ENCODE measurements around the gene CALCOCO2. TPM values are rescaled to one million over a fixed set of nuclear protein-coding genes. Genes with fewer than 3 reads are reported as not detected.

The CALCOCO2 gene
- total RNA-seq, 1 experiment from 2014 or later: 113 TPM

GRCh38 chr17:48799069-48799723 is 31.6 kb upstream of the CALCOCO2 start:
- H3K9me3 Mint-ChIP-seq (ENCODE audit: unreplicated experiment): no peaks in the 10 kb centered on the region
- H3K27ac Mint-ChIP-seq (ENCODE audit: low read depth, unreplicated experiment): no peak overlapping the region
- no peak for TF ChIP-seq CTCF (IDR thresholded peaks at IDR 0.05; ENCODE audit: unreplicated experiment)
- ChIA-PET POLR2A (no interaction called here), CTCF (interaction anchor here (0.6 to 1.6 kb wide), 5 partner anchors 75 to 1025 kb away, joined by 3 to 5 read pairs (median 3); no protein-coding TSS in a partner anchor)
- DNase-seq (ENCODE audit: unreplicated experiment): no peak
- H3K27me3 Mint-ChIP-seq (ENCODE audit: insufficient read depth, unreplicated experiment): peaks cover 26% of the 10 kb centered on the region
- peaks cover 4% of the 10 kb centered on the region for H3K4me1 Mint-ChIP-seq (ENCODE audit: insufficient read depth, unreplicated experiment)
- BruUV-seq (replicated peaks): no TSS peak
- intact Hi-C loops (cut with micrococcal nuclease): no loop called here
- H3K36me3 Mint-ChIP-seq (ENCODE audit: insufficient read depth, unreplicated experiment): no peaks in the 10 kb centered on the region
- no peak overlapping the region for H3K4me3 Mint-ChIP-seq (ENCODE audit: unreplicated experiment)

- H3K27me3 Mint-ChIP-seq (ENCODE audit: insufficient read depth, unreplicated experiment): peaks cover 24% of the 10 kb centered on the region
- H3K27ac Mint-ChIP-seq (ENCODE audit: low read depth, unreplicated experiment): no peak overlapping the region
- no peaks in the 10 kb centered on the region for H3K36me3 Mint-ChIP-seq (ENCODE audit: insufficient read depth, unreplicated experiment)
- ChIA-PET CTCF (interaction anchor here (0.6 to 2.0 kb wide), 2 partner anchors 79 to 348 kb away, joined by 3 to 15 read pairs; no protein-coding TSS in a partner anchor), POLR2A (interaction anchor here (1.5 kb wide), 1 partner anchor 65 kb away, joined by 4 read pairs; no protein-coding TSS in a partner anchor)
- no peak overlapping the region for H3K4me3 Mint-ChIP-seq (ENCODE audit: unreplicated experiment)
- H3K9me3 Mint-ChIP-seq (ENCODE audit: unreplicated experiment): no peaks in the 10 kb centered on the region
- TF ChIP-seq CTCF (IDR thresholded peaks at IDR 0.05; ENCODE audit: unreplicated experiment): no peak
- no peak for DNase-seq (ENCODE audit: unreplicated experiment)
- intact Hi-C loops (cut with micrococcal nuclease): loop anchor here (10.0 kb wide), 1 partner anchor 494 kb away; no protein-coding TSS in a partner anchor
- H3K4me1 Mint-ChIP-seq (ENCODE audit: insufficient read depth, unreplicated experiment): peaks cover 4% of the 10 kb centered on the region
- no TSS peak for BruUV-seq (replicated peaks)
These were observed 30.1 kb upstream of the CALCOCO2 start for GRCh38 chr17:48800626-48801217.

GRCh38 chr17:48804936-48805411 is 25.9 kb upstream of the CALCOCO2 start:
- Mint-ChIP-seq H3K4me3 (ENCODE audit: unreplicated experiment) (no peak overlapping the region), H3K27ac (ENCODE audit: low read depth, unreplicated experiment) (no peak overlapping the region), H3K36me3 (ENCODE audit: insufficient read depth, unreplicated experiment) (no peaks in the 10 kb centered on the region), H3K4me1 (ENCODE audit: insufficient read depth, unreplicated experiment) (peaks cover 4% of the 10 kb centered on the region), H3K9me3 (ENCODE audit: unreplicated experiment) (no peaks in the 10 kb centered on the region), H3K27me3 (ENCODE audit: insufficient read depth, unreplicated experiment) (peaks cover 11% of the 10 kb centered on the region)
- intact Hi-C loops (cut with micrococcal nuclease): loop anchor here (1.0 to 10.0 kb wide), 3 partner anchors 74 to 490 kb away; no protein-coding TSS in a partner anchor
- peak; percentile 67 for DNase-seq (ENCODE audit: unreplicated experiment)
- ChIA-PET CTCF (interaction anchor here (0.6 to 6.7 kb wide), 41 partner anchors 8 to 423 kb away, joined by 3 to 56 read pairs (median 4); partner anchors contain the start of genes ATP5MC1 and TTLL6), POLR2A (interaction anchor here (0.7 kb wide), 1 partner anchor 103 kb away, joined by 3 read pairs; no protein-coding TSS in a partner anchor)
- no TSS peak for BruUV-seq (replicated peaks)
- TF ChIP-seq CTCF (IDR thresholded peaks at IDR 0.05; ENCODE audit: unreplicated experiment): peak; percentile 89

- CTCF ChIA-PET: interaction anchor here (0.7 to 6.7 kb wide), 6 partner anchors 19 to 138 kb away, joined by 3 to 56 read pairs (median 4); no protein-coding TSS in a partner anchor
- no peak overlapping the region for H3K4me3 Mint-ChIP-seq (ENCODE audit: unreplicated experiment)
- no TSS peak for BruUV-seq (replicated peaks)
- no peaks in the 10 kb centered on the region for H3K4me1 Mint-ChIP-seq (ENCODE audit: insufficient read depth, unreplicated experiment)
- H3K9me3 Mint-ChIP-seq (ENCODE audit: unreplicated experiment): no peaks in the 10 kb centered on the region
- H3K27ac Mint-ChIP-seq (ENCODE audit: low read depth, unreplicated experiment): no peak overlapping the region
- no peak for TF ChIP-seq CTCF (IDR thresholded peaks at IDR 0.05; ENCODE audit: unreplicated experiment)
- no peaks in the 10 kb centered on the region for H3K27me3 Mint-ChIP-seq (ENCODE audit: insufficient read depth, unreplicated experiment)
- H3K36me3 Mint-ChIP-seq (ENCODE audit: insufficient read depth, unreplicated experiment): no peaks in the 10 kb centered on the region
- intact Hi-C loops (cut with micrococcal nuclease): loop anchor here (10.0 kb wide), 1 partner anchor 486 kb away; no protein-coding TSS in a partner anchor
- POLR2A ChIA-PET: no interaction called here
- DNase-seq (ENCODE audit: unreplicated experiment): no peak
These were observed 21.7 kb upstream of the CALCOCO2 start for GRCh38 chr17:48809182-48809581.
